Astrocyte of the spinal cord (primary cell): ENCODE data around the gene SHROOM2.

Experiments used
- DNase-seq: peaks from one replicate; pipeline ENCODE4 v3.0.0; 2011; ENCODE audit warnings: low read depth, low spot score
- H3K4me3 ChIP-seq: 2 replicates; pipeline ENCODE4 v1.5.1; 2011; ENCODE audit warnings: low read depth, mild to moderate bottlenecking, low read length, moderate library complexity
- CTCF ChIP-seq: IDR thresholded peaks from 2 replicates; pipeline ENCODE4 v1.5.1; 2012; ENCODE audit warnings: low read depth, mild to moderate bottlenecking, low read length, inconsistent platforms
- in situ Hi-C: cut with HindIII; loops from 2 replicates; pipeline ENCODE4 v1.10.0; 2017; ENCODE audit warnings: low sequenced_read_pairs

The SHROOM2 gene

GRCh38 chrX:9861711-9862110, 75.5 kb downstream of the SHROOM2 start:
- H3K4me3 ChIP-seq = no peak overlapping the region
- DNase-seq = no peak
- in situ Hi-C loops = no loop called here
- TF ChIP-seq CTCF = no peak

- in situ Hi-C loops = no loop called here
- H3K4me3 ChIP-seq = no peak overlapping the region
- DNase-seq = no peak
- no peak for TF ChIP-seq CTCF
These were observed 76.3 kb downstream of the SHROOM2 start for GRCh38 chrX:9862525-9862924.

- no peak for DNase-seq
These were observed 76.7 kb downstream of the SHROOM2 start for GRCh38 chrX:9862953-9863352.

GRCh38 chrX:9864011-9864410, 77.8 kb downstream of the SHROOM2 start:
- H3K4me3 ChIP-seq = no peak overlapping the region
- in situ Hi-C loops = no loop called here
- DNase-seq = no peak
- no peak for TF ChIP-seq CTCF

More at GRCh38 chrX:9862953-9863352, 76.7 kb downstream of the SHROOM2 start:
- in situ Hi-C loops = no loop called here
- no peak overlapping the region for H3K4me3 ChIP-seq
- TF ChIP-seq CTCF = no peak

GRCh38 chrX:9865804-9866472, 79.7 kb downstream of the SHROOM2 start:
- DNase-seq = no peak
- in situ Hi-C loops = no loop called here
- no peak for TF ChIP-seq CTCF
- H3K4me3 ChIP-seq = no peak overlapping the region

- in situ Hi-C loops = no loop called here
- no peak overlapping the region for H3K4me3 ChIP-seq
- no peak for DNase-seq
- no peak for TF ChIP-seq CTCF
These were observed 80.4 kb downstream of the SHROOM2 start for GRCh38 chrX:9866633-9867032.

GRCh38 chrX:9867226-9867625, 81.0 kb downstream of the SHROOM2 start:
- no peak for DNase-seq
- no peak for TF ChIP-seq CTCF
- no peak overlapping the region for H3K4me3 ChIP-seq
- in situ Hi-C loops = no loop called here
